Loucy (cell line): ENCODE measurements around the gene NUP88.

Source experiments
- H2AFZ ChIP-seq: fragments of 200-600 bp; sonication (generic); 2 replicates; pipeline ENCODE4 v1.6.0; 2016; ENCODE audit warnings: antibody characterized with exemption, mild to moderate bottlenecking, low read length, moderate library complexity
- H3F3A ChIP-seq: fragments of 200-600 bp; 2 replicates; pipeline ENCODE4 v1.6.0; 2016; ENCODE audit warnings: antibody characterized with exemption, low read depth, mild to moderate bottlenecking
- H3K27me3 ChIP-seq: fragments of 200-600 bp; sonication (generic); 2 replicates; pipeline ENCODE4 v1.6.1; 2014; ENCODE audit warnings: low read length, mild to moderate bottlenecking; ENCODE audit not compliant: insufficient read depth, poor library complexity, severe bottlenecking
- H3K36me3 ChIP-seq: fragments of 200-600 bp; sonication (generic); 2 replicates; pipeline ENCODE4 v1.6.1; 2016; ENCODE audit warnings: low read length; ENCODE audit not compliant: insufficient read depth
- H3K4me1 ChIP-seq: fragments of 200-600 bp; sonication (generic); 2 replicates; pipeline ENCODE4 v1.5.1; 2014; ENCODE audit warnings: low read length, mild to moderate bottlenecking; ENCODE audit not compliant: insufficient read depth, poor library complexity, severe bottlenecking
- H3K4me2 ChIP-seq: fragments of 200-600 bp; sonication (generic); 2 replicates; pipeline ENCODE4 v1.6.0; 2014; ENCODE audit warnings: antibody characterized with exemption, low read length, low read depth, mild to moderate bottlenecking; ENCODE audit not compliant: poor library complexity, severe bottlenecking
- H3K4me3 ChIP-seq: fragments of 200-600 bp; sonication (generic); 2 replicates; pipeline ENCODE4 v1.5.1; 2014; ENCODE audit warnings: low read length, mild to moderate bottlenecking, mixed read lengths; ENCODE audit not compliant: poor library complexity, severe bottlenecking
- H3K79me2 ChIP-seq: fragments of 200-600 bp; sonication (generic); 2 replicates; pipeline ENCODE4 v1.6.1; 2014; ENCODE audit warnings: low read length; ENCODE audit not compliant: insufficient read depth
- H3K9ac ChIP-seq: fragments of 200-600 bp; sonication (generic); 2 replicates; pipeline ENCODE4 v1.6.0; 2014; ENCODE audit warnings: mild to moderate bottlenecking, low read depth, low read length, moderate library complexity; ENCODE audit not compliant: poor library complexity, severe bottlenecking
- H3K9me2 ChIP-seq: fragments of 200-600 bp; sonication (generic); replicated peaks from 2 replicates; pipeline ENCODE4 v1.6.1; 2016; ENCODE audit warnings: low read depth, low read length, mixed read lengths
- H3K9me3 ChIP-seq: fragments of 200-600 bp; sonication (generic); 2 replicates; pipeline ENCODE4 v1.6.1; 2014; ENCODE audit warnings: mild to moderate bottlenecking, antibody characterized with exemption, low read length, low read depth; ENCODE audit not compliant: insufficient read depth
- H4K20me1 ChIP-seq: fragments of 200-600 bp; sonication (generic); 2 replicates; pipeline ENCODE4 v1.6.0; 2014; ENCODE audit warnings: antibody characterized with exemption, low read length, mild to moderate bottlenecking; ENCODE audit not compliant: insufficient read depth, poor library complexity, severe bottlenecking
- EZH2phosphoT487 ChIP-seq: fragments of 200-600 bp; IDR thresholded peaks from 2 replicates; pipeline ENCODE4 v1.6.1; 2018; ENCODE audit warnings: antibody characterized with exemption, mild to moderate bottlenecking, moderate library complexity, borderline replicate concordance
- TF ChIP-seq, protein P1 (sequence below): fragments of 200-600 bp; sonication (generic); conservative IDR thresholded peaks from 2 replicates; pipeline ENCODE4 v1.5.1; 2014; ENCODE audit warnings: mild to moderate bottlenecking, antibody characterized with exemption, low read length

Gene NUP88

DNA sequence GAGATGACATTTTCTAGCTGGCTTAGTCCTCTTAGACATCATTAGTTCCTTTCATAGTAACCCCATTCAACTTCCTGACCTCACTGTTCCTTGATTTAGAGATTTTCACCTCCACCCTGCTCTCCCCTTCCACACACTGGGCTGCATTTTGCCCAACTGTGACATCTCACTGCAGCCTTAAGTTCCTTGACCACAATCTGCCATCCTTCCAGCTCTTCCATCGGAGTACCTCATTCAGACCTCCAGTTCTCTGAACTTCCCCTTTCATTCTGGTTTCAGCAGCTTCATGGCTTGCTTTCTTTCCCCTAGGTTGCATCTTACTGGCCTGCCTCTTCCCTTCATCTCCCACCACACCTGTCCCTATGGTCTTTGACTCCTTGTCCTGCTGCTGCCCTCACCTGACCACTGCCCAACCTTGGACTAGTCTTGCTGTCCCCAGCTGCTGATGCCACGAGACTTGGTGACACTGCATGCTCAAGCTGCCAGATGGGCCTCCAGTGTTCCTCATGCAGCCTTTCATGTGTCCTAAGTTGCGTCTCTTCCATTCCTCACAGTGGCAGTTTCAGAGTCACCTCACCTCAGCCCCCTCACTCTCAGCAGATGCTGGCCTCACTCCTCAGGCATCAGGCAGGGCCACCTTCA, 40.8 kb downstream of the NUP88 start:
- no peaks in the 10 kb centered on the region for H3K27me3 ChIP-seq
- H3K4me1 ChIP-seq: no peaks in the 10 kb centered on the region
- H3K9me2 ChIP-seq: no peaks in the 10 kb centered on the region
- no peaks in the 10 kb centered on the region for H4K20me1 ChIP-seq
- TF ChIP-seq EZH2phosphoT487: no peak
- TF ChIP-seq, protein P1, sequence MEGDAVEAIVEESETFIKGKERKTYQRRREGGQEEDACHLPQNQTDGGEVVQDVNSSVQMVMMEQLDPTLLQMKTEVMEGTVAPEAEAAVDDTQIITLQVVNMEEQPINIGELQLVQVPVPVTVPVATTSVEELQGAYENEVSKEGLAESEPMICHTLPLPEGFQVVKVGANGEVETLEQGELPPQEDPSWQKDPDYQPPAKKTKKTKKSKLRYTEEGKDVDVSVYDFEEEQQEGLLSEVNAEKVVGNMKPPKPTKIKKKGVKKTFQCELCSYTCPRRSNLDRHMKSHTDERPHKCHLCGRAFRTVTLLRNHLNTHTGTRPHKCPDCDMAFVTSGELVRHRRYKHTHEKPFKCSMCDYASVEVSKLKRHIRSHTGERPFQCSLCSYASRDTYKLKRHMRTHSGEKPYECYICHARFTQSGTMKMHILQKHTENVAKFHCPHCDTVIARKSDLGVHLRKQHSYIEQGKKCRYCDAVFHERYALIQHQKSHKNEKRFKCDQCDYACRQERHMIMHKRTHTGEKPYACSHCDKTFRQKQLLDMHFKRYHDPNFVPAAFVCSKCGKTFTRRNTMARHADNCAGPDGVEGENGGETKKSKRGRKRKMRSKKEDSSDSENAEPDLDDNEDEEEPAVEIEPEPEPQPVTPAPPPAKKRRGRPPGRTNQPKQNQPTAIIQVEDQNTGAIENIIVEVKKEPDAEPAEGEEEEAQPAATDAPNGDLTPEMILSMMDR: no peak
- H2AFZ ChIP-seq: no peak overlapping the region
- no peak overlapping the region for H3K9ac ChIP-seq
- H3K4me3 ChIP-seq: no peak overlapping the region
- H3K9me3 ChIP-seq: no peaks in the 10 kb centered on the region
- H3K36me3 ChIP-seq: peaks cover 88% of the 10 kb centered on the region
- no peaks in the 10 kb centered on the region for H3K79me2 ChIP-seq
- H3K4me2 ChIP-seq: no peak overlapping the region
- no peaks in the 10 kb centered on the region for H3F3A ChIP-seq

DNA sequence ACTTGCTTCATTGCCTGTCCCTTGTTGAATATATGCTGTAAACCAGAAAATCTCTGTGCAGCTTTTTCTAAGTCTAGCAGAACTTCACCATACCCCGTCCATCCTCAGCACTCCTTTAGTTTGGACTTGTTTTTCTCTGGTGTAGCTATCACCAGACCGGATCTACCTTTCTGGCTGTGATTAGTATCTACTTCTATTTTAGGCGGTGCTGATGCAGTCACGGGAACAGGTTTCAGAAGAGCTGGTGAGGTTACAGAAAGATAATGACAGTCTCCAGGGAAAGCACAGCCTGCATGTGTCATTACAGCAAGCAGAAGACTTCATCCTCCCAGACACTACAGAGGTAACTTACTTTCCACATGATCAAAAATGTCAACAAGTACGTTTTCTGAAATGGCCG, 46.4 kb downstream of the NUP88 start:
- Histone ChIP-seq H3K4me2 (no peak overlapping the region), H3F3A (no peaks in the 10 kb centered on the region), H3K27me3 (no peaks in the 10 kb centered on the region), H2AFZ (no peak overlapping the region), H4K20me1 (no peaks in the 10 kb centered on the region), H3K9me2 (no peaks in the 10 kb centered on the region), H3K4me1 (no peaks in the 10 kb centered on the region), H3K9ac (no peak overlapping the region), H3K79me2 (no peaks in the 10 kb centered on the region), H3K9me3 (no peaks in the 10 kb centered on the region), H3K4me3 (no peak overlapping the region), H3K36me3 (peaks cover 79% of the 10 kb centered on the region; the same call in 1 of the 2 replicates)
- TF ChIP-seq, protein P1: no peak
- no peak for TF ChIP-seq EZH2phosphoT487

DNA sequence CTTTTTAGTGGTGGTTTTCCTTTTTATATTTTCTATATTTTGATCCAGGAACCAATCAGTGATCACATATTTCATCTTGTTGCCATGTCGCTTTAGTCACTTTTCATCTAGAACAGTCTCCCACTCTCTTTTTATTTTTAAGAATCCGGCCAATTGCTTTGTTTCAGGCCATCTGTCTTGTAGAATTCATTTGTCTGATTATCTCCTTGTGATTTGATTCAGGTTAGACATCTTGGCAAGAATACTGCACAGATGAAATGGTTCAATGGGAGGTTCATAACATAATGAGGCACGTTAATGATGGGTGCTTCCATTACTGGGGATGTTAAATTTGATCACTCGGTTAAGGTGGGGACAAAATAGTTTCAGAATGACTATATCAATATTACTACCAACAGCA, 49.1 kb downstream of the NUP88 start:
- H3K9ac ChIP-seq: no peak overlapping the region
- no peaks in the 10 kb centered on the region for H3K27me3 ChIP-seq
- no peaks in the 10 kb centered on the region for H3K79me2 ChIP-seq
- H3K9me2 ChIP-seq: no peaks in the 10 kb centered on the region
- H3K4me1 ChIP-seq: no peaks in the 10 kb centered on the region
- H3K4me2 ChIP-seq: no peak overlapping the region
- H2AFZ ChIP-seq: no peak overlapping the region
- peaks cover 67% of the 10 kb centered on the region; the same call in 1 of the 2 replicates for H3K36me3 ChIP-seq
- H4K20me1 ChIP-seq: no peaks in the 10 kb centered on the region
- TF ChIP-seq, protein P1: no peak
- TF ChIP-seq EZH2phosphoT487: no peak
- no peaks in the 10 kb centered on the region for H3F3A ChIP-seq
- H3K4me3 ChIP-seq: no peak overlapping the region
- H3K9me3 ChIP-seq: no peaks in the 10 kb centered on the region
